GM12872 (cell line): Measurements from ENCODE around the gene GFPT2.

Experiments
- TF ChIP-seq, protein P1 (sequence below): IDR thresholded peaks from 3 replicates; pipeline ENCODE4 v1.5.1; 2011; ENCODE audit warnings: low read depth, mild to moderate bottlenecking, low read length, moderate library complexity; ENCODE audit not compliant: insufficient read depth

Gene GFPT2

DNA sequence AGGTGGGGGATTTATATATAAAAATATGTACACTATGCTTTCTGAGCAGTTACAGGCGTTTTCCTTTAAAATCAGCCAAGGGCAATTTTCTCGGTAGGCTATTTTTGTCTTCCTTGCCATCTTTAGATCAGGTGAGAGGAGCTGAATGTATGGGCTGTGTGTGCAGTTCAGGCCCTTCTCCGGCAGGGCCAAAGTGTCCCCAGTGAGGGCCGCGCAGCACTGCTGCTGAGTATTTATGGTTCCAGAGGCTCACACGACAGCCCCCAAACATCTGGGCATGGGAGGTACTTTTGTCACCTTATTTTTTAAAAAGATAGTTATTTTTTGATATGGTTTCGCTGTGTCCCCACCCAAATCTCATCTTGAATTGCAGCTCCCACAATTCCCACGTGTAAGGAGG, 11.5 kb downstream of the GFPT2 start:
- TF ChIP-seq, protein P1, sequence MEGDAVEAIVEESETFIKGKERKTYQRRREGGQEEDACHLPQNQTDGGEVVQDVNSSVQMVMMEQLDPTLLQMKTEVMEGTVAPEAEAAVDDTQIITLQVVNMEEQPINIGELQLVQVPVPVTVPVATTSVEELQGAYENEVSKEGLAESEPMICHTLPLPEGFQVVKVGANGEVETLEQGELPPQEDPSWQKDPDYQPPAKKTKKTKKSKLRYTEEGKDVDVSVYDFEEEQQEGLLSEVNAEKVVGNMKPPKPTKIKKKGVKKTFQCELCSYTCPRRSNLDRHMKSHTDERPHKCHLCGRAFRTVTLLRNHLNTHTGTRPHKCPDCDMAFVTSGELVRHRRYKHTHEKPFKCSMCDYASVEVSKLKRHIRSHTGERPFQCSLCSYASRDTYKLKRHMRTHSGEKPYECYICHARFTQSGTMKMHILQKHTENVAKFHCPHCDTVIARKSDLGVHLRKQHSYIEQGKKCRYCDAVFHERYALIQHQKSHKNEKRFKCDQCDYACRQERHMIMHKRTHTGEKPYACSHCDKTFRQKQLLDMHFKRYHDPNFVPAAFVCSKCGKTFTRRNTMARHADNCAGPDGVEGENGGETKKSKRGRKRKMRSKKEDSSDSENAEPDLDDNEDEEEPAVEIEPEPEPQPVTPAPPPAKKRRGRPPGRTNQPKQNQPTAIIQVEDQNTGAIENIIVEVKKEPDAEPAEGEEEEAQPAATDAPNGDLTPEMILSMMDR: no peak

DNA sequence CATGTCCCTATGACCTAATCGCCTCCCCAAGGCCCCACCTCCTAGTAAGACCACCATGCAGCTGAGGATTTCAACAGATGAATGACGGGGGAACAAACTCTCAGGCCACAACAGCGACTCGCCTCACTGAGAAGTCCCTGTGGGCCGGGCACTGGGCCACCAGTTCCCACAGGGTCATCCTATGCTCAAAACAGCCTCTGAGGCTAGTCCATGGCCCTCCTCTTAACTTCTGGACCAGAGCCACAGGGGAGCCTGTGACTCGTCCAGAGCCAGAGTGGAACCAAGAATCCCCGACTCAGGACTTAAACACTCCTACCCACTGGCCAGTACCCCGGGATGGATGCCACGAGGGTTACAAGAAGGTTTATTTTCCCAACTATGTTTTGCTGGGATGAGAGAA, 12.3 kb downstream of the GFPT2 start:
- TF ChIP-seq, protein P1: no peak

DNA sequence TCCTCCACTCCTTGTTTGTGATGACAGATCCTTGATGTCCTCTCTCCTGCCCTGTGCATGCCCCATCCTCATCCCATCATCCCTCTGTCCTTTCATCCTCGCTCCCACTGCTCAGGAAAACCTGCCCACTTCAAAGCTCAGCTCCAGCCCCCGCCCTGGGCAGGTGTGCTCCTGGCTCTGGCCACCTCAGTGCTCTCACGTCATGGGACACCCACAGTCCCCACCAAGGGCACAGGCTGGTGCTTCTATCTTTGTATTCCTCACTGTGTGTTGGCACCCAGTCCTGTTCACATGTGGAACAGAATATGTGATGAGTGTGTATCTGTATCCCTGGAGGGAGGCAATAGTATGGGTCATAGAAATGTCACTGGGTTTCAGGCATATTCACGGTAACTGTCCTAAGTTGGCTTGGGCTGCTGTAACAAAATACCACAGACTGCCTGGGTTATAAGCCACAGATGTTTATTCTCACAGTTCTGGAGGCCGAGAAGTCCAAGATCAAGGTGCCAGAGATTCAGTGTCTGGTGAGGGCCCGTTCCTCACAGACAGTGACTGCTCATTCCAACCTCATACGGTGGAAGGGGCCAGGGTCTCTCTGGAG, 13.5 kb downstream of the GFPT2 start:
- TF ChIP-seq, protein P1: no peak

DNA sequence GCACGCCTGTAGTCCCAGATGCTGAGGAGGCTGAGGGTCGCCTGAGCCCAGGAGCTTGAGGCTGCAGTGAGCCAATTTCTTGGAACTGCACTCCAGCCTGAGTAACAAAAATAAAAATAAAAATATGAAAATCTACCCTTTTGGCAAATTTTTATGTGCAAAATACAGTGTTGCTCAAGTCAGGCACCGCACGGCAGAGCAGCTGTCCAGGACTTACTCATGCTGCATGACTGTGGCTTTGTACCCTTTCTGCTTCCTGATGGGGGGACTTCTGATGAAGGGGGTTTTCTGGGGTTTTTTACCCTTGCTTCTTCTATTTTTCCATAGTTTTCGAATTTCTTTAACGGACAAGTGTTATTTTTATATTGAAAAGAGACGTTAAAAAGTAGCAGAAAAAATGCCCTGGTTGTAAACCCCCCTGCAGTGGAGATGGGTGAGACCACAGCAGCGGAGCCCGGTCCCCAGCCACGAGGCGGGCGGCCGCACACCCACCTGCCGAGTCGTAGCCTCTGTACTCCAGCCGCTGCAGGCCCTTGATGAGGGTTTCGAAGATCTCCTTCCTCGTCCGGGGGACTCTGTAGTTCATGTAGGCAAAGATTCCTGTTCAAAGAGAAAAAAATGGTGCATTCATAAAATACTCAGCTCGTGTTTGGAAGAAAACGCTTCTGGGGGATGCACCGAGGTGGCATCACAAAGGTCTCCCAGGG, 15.0 kb downstream of the GFPT2 start:
- TF ChIP-seq, protein P1: no peak

DNA sequence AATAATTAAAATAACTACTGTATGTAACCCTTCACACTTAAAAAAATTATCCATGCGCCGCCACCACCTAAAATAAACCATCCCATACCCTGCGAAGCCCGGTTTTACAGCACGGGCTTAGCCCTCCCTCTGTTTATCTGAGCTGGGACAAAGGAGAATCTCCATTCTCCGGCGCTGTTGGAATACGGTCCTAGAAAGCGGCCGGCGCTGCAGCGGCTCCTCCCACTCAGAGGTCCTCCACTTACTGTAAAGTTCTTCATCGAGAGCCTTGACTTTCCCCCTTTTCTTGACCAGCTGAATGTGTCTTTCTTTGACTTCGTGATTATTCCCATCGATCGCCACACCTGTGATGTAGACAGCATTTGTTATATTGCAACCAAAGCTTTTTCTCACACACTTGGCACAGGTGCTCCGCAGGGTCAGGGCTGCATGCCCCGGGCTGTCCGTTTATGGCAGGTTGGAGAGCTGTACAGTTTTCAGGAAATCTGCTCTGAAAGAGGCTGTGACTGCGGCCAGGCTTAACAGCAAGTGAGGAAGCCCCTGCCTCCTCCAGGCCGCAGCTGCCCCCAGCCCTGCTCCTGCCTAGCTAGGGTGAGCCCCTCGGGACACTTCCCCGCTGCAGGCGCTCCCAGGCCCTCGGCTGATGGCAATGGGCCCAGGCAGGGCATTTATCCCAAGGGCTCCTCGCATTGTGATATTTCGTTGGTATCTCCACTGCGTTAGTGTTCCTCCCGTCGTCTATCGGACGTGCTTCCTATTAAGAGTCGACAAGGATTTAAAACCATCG, 16.7 kb downstream of the GFPT2 start:
- TF ChIP-seq, protein P1: no peak

DNA sequence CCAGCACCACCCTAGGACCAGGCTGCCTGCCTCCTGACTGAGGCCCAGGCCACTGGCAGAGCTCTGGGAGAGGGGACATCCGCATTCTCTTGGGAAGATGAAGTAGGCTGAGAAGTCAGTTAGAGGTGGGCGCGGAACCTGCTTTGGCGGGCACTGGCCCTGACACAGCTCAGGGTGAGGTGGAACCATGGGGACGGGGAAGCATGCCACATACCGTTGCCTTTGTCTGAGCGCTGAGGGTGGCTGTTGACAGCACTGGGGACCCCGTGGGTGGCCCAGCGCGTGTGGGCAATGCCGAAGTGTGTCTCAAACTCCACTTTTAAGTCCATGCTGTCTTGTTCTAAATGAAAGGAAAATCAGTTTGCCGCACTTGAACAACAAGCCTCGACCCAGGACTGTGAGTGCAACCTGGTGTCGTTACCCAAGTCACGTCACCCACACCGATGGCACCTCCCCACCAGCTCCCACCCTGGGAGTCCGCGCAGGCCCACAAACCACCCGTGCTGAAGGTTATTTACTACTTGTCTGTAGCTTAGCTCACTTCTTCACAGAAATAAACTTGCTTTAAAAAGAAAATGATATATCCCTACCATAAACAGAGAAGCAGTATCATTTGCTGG, 17.4 kb downstream of the GFPT2 start:
- TF ChIP-seq, protein P1: no peak
